ENCODE results near the gene LRRC38.

Gene LRRC38

GRCh38 chr1:13483946-13484345 is 29.9 kb downstream of the LRRC38 start:
- no peak overlapping the region for H3K27ac ChIP-seq
- POLR2A ChIA-PET (ENCODE audit: low non-redundant PET) = no interaction called here
- no peak for DNase-seq (ENCODE audit: low spot score)
- CTCF ChIA-PET = no interaction called here
- TF ChIP-seq CTCF (conservative IDR thresholded peaks at IDR 0.05; ENCODE audit: low read depth) = no peak

- ChIA-PET POLR2A (ENCODE audit: low non-redundant PET) (no interaction called here), CTCF (no interaction called here)
- no peak for DNase-seq (ENCODE audit: low spot score)
- no peak overlapping the region for H3K27ac ChIP-seq
- TF ChIP-seq CTCF (conservative IDR thresholded peaks at IDR 0.05; ENCODE audit: low read depth) = no peak
These were observed 31.2 kb downstream of the LRRC38 start for GRCh38 chr1:13482600-13482999.

GRCh38 chr1:13479171-13479856 is 34.5 kb downstream of the LRRC38 start:
- no peak overlapping the region for H3K27ac ChIP-seq
- ChIA-PET POLR2A (ENCODE audit: low non-redundant PET) (no interaction called here), CTCF (no interaction called here)
- no peak for DNase-seq (ENCODE audit: low spot score)
- no peak for TF ChIP-seq CTCF (conservative IDR thresholded peaks at IDR 0.05; ENCODE audit: low read depth)

- ChIA-PET POLR2A (ENCODE audit: low non-redundant PET) (no interaction called here), CTCF (no interaction called here)
- no peak overlapping the region for H3K27ac ChIP-seq
- TF ChIP-seq CTCF (conservative IDR thresholded peaks at IDR 0.05; ENCODE audit: low read depth) = no peak
- DNase-seq (ENCODE audit: low spot score) = no peak
These were observed 35.1 kb downstream of the LRRC38 start for GRCh38 chr1:13478692-13479091.

- CTCF ChIA-PET = no interaction called here
- peak; percentile 42 for DNase-seq (ENCODE audit: low spot score)
- peak; percentile 46 for TF ChIP-seq CTCF (conservative IDR thresholded peaks at IDR 0.05; ENCODE audit: low read depth)
These were observed 44.5 kb downstream of the LRRC38 start for GRCh38 chr1:13469343-13469742.

GRCh38 chr1:13465515-13465914 is 48.3 kb downstream of the LRRC38 start:
- no peak overlapping the region for H3K27ac ChIP-seq
- no peak for TF ChIP-seq CTCF (conservative IDR thresholded peaks at IDR 0.05; ENCODE audit: low read depth)
- ChIA-PET CTCF (no interaction called here), POLR2A (ENCODE audit: low non-redundant PET) (no interaction called here)
- no peak for DNase-seq (ENCODE audit: low spot score)

More at GRCh38 chr1:13469343-13469742, 44.5 kb downstream of the LRRC38 start:
- no peak overlapping the region for H3K27ac ChIP-seq
- POLR2A ChIA-PET (ENCODE audit: low non-redundant PET) = no interaction called here

All from RWPE1 (cell line).